ENCODE data around the gene TEP1. TPM values are rescaled to one million over a fixed set of nuclear protein-coding genes. Genes with fewer than 3 reads are reported as not detected.

Gene TEP1
- total and polyA plus RNA-seq, 10 of the 15 experiments (the other 5 are each of a cell fraction or from before 2014, with no cell fraction given) = 3.3 to 29.7 (median 16.8) TPM

DNA sequence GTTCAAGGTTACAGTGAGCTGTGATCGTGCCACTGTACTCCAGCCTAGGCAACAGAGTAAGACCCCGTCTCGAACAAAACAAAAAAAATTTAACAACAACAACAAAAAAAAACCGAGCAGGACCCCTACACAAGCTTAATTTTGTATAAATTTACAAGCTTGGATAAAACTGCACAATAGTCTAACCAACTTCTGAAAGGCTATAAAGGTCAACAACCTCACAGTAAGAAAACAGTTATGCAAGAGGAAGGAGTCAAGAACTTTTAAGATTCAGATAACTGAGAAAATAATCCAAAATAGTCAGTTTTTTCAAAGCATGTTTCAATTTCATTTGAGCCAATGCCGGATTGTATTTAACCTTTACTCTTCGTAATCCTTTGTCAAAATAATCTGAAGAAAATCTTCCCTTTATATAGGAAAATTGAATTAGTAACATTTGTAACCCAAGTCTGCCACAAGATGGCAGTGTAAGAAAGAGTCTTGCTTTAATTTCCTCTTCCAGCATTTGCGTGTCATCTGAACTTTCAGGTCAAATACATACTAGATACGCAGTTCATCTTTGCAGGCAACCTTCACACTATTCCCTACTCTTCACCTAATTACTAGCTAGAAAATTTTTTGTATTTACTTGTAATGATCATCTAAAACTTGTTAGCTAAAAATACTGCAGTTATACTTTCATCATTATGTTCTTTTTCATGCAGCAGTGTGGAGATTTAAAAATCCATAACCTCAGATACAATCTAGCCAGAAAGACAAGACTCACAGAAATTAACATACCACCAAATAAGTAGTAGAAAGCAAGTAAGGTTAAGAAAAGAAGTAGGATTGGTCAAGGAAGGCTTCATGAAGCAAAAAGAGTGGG lies 86.1 kb downstream of the TEP1 start (continued):
- TF ChIP-seq, protein P1, sequence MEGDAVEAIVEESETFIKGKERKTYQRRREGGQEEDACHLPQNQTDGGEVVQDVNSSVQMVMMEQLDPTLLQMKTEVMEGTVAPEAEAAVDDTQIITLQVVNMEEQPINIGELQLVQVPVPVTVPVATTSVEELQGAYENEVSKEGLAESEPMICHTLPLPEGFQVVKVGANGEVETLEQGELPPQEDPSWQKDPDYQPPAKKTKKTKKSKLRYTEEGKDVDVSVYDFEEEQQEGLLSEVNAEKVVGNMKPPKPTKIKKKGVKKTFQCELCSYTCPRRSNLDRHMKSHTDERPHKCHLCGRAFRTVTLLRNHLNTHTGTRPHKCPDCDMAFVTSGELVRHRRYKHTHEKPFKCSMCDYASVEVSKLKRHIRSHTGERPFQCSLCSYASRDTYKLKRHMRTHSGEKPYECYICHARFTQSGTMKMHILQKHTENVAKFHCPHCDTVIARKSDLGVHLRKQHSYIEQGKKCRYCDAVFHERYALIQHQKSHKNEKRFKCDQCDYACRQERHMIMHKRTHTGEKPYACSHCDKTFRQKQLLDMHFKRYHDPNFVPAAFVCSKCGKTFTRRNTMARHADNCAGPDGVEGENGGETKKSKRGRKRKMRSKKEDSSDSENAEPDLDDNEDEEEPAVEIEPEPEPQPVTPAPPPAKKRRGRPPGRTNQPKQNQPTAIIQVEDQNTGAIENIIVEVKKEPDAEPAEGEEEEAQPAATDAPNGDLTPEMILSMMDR (IDR thresholded peaks at IDR 0.05 in 2 of 3, conservative IDR thresholded peaks at IDR 0.05 in 1 of 3; ENCODE audit: control insufficient read depth in 2 of 3, extremely low read depth in 1 of 3, insufficient read depth in 1 of 3, low read depth in 3 of 3, low read length in 3 of 3) = peak; percentile 51 to 81 (median 62); a peak in 5 of 6 replicates
- TF ChIP-seq, protein P2, sequence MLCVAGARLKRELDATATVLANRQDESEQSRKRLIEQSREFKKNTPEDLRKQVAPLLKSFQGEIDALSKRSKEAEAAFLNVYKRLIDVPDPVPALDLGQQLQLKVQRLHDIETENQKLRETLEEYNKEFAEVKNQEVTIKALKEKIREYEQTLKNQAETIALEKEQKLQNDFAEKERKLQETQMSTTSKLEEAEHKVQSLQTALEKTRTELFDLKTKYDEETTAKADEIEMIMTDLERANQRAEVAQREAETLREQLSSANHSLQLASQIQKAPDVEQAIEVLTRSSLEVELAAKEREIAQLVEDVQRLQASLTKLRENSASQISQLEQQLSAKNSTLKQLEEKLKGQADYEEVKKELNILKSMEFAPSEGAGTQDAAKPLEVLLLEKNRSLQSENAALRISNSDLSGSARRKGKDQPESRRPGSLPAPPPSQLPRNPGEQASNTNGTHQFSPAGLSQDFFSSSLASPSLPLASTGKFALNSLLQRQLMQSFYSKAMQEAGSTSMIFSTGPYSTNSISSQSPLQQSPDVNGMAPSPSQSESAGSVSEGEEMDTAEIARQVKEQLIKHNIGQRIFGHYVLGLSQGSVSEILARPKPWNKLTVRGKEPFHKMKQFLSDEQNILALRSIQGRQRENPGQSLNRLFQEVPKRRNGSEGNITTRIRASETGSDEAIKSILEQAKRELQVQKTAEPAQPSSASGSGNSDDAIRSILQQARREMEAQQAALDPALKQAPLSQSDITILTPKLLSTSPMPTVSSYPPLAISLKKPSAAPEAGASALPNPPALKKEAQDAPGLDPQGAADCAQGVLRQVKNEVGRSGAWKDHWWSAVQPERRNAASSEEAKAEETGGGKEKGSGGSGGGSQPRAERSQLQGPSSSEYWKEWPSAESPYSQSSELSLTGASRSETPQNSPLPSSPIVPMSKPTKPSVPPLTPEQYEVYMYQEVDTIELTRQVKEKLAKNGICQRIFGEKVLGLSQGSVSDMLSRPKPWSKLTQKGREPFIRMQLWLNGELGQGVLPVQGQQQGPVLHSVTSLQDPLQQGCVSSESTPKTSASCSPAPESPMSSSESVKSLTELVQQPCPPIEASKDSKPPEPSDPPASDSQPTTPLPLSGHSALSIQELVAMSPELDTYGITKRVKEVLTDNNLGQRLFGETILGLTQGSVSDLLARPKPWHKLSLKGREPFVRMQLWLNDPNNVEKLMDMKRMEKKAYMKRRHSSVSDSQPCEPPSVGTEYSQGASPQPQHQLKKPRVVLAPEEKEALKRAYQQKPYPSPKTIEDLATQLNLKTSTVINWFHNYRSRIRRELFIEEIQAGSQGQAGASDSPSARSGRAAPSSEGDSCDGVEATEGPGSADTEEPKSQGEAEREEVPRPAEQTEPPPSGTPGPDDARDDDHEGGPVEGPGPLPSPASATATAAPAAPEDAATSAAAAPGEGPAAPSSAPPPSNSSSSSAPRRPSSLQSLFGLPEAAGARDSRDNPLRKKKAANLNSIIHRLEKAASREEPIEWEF (IDR thresholded peaks at IDR 0.05; ENCODE audit: insufficient replicate concordance, low read depth, low read length) = no peak
- TF ChIP-seq HDAC6 (IDR thresholded peaks at IDR 0.05; ENCODE audit: unreplicated experiment) = no peak
- TF ChIP-seq EP300 (IDR thresholded peaks at IDR 0.05; ENCODE audit: borderline replicate concordance in 1 of 2, control insufficient read depth in 1 of 2, low read depth in 2 of 2, low read length in 2 of 2) = no peak
- peak; percentile 85 for TF ChIP-seq SMC3 (IDR thresholded peaks at IDR 0.05; ENCODE audit: borderline replicate concordance, low read length)
- TF ChIP-seq, protein P3, sequence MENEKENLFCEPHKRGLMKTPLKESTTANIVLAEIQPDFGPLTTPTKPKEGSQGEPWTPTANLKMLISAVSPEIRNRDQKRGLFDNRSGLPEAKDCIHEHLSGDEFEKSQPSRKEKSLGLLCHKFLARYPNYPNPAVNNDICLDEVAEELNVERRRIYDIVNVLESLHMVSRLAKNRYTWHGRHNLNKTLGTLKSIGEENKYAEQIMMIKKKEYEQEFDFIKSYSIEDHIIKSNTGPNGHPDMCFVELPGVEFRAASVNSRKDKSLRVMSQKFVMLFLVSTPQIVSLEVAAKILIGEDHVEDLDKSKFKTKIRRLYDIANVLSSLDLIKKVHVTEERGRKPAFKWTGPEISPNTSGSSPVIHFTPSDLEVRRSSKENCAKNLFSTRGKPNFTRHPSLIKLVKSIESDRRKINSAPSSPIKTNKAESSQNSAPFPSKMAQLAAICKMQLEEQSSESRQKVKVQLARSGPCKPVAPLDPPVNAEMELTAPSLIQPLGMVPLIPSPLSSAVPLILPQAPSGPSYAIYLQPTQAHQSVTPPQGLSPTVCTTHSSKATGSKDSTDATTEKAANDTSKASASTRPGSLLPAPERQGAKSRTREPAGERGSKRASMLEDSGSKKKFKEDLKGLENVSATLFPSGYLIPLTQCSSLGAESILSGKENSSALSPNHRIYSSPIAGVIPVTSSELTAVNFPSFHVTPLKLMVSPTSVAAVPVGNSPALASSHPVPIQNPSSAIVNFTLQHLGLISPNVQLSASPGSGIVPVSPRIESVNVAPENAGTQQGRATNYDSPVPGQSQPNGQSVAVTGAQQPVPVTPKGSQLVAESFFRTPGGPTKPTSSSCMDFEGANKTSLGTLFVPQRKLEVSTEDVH (IDR thresholded peaks at IDR 0.05; ENCODE audit: low read depth, partially characterized antibody) = no peak
- TF ChIP-seq TARDBP (IDR thresholded peaks at IDR 0.05; ENCODE audit: borderline replicate concordance) = no peak
- TF ChIP-seq NRF1 (conservative IDR thresholded peaks at IDR 0.05; ENCODE audit: low read depth, low read length) = no peak
